Ovary (tissue), 3 donors: ENCODE measurements around the gene CCL7.

ENCODE experiments used
- CTCF ChIP-seq, 3 donors: fragments of 450-650 bp in 2 of 3; fragments of 200-600 bp in 1 of 3; IDR thresholded peaks; one replicate each; pipeline versions ENCODE4 v1.5.1 to v1.8.0; 2016 to 2022; ENCODE audit warnings: antibody characterized with exemption in 3 of 3, mild to moderate bottlenecking in 1 of 3
- EP300 ChIP-seq: sonication (generic); formaldehyde crosslinking; IDR thresholded peaks from one replicate; pipeline ENCODE4 v1.6.1; 2017; ENCODE audit warnings: antibody characterized with exemption
- POLR2A ChIP-seq: fragments of 450-650 bp; IDR thresholded peaks from one replicate; pipeline ENCODE4 v1.6.1; 2017; ENCODE audit warnings: antibody characterized with exemption, mild to moderate bottlenecking, moderate library complexity
- donor health status: DM: no; HTN: no; CAD: no.

DNA sequence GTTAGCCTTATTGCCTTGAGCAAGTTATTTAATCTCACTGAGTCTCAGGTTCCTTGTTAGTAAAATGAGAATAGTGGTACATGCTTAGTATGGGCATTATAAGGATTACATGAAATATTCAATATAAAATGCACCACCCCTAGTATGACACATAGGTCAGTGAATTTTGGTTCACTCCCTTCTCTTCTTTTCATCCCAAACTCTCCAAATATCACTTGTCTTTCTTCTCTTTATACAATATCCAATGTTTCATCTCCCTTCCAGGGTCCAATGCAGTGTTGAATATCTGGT, 43.3 kb upstream of the CCL7 start:
- TF ChIP-seq CTCF (IDR thresholded peaks at IDR 0.05) (no peak), POLR2A (no peak), EP300 (no peak)
